Activated T-helper 2 cell treated with anti-CD3 and anti-CD28 coated beads, Interferon-gamma antibody, Interleukin-2, Interleukin-4, amounts not matched to agents 10 μg/mL and 5 μg/mL and 100 μg/mL, durations not matched to agents 14 hours and 24 hours and 36 hours (primary cell): ENCODE measurements around the gene LHFPL6. TPM values are rescaled to one million over a fixed set of nuclear protein-coding genes. Genes with fewer than 3 reads are reported as not detected.

Experiments
- DNase-seq: peaks from one replicate; pipeline ENCODE4 v3.0.0; 2021; ENCODE audit warnings: low spot score
- H3K27ac Mint-ChIP-seq: one replicate; pipeline ENCODE4 v1.8.0; 2021; ENCODE audit warnings: mixed read lengths
- H3K27me3 Mint-ChIP-seq: one replicate; pipeline ENCODE4 v1.8.0; 2021; ENCODE audit warnings: low read depth, mixed read lengths
- H3K36me3 Mint-ChIP-seq: one replicate; pipeline ENCODE4 v1.8.0; 2021; ENCODE audit warnings: low read depth, mixed read lengths
- H3K4me1 Mint-ChIP-seq: one replicate; pipeline ENCODE4 v1.8.0; 2021; ENCODE audit warnings: low read depth, mixed read lengths
- H3K4me3 Mint-ChIP-seq: one replicate; pipeline ENCODE4 v1.8.0; 2021; ENCODE audit warnings: low read depth, mild to moderate bottlenecking, moderate library complexity, mixed read lengths
- H3K9me3 Mint-ChIP-seq: one replicate; pipeline ENCODE4 v1.8.0; 2021; ENCODE audit warnings: mixed read lengths
- intact Hi-C: fragments of 100-400 bp; cut with micrococcal nuclease; formaldehyde crosslinking; loops from one replicate; pipeline ENCODE4 v1.15.1; 2023
- total RNA-seq: library from RNA; stranded (reverse); gene quantifications from 2 replicates; pipeline ENCODE4 v1.2.3, GENCODE V29; 2022

The LHFPL6 gene
- total RNA-seq, 1 donor from 2014 or later: 5.8 TPM

DNA sequence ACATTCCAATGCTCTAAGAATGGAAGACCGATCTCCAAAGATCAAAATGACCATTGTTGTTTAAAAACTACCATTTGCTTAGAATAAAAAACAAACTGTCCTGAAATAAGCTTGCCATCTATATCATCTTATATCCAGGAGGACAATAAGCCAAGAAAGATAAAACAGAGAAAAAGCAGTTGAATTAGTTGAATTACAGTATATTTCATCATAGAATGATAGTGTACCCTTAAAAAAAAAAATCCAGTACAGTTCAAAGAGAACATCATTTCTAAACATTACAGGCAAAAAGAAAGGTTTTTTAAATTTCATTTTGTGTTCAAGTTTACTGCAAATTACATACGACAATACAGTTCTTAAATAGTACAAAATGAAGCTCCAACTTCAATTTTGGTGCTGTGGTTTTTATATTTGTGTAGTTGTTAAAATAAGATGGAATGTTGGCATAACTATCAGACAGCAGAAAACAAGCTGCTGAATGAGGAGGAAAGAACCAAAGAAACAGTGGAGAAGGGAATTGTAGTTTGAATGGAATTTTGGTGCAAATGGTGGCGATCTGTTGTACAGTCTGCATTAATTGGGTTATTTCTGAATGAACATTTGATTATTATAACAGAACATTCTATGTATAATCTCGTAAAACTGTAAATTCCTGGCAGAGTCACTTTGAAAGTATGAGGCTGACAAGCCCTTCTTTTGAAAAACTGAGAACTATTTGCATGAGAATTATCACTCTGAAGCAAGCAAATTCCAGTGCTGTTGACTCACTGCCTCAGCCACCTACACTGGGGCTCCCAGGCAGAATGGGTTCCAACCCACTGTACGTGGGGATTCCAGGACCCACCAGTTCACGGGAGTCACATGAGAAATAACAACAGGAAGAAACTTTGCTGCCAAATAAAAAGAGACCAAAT lies 37.7 kb downstream of the LHFPL6 start:
- Mint-ChIP-seq H3K4me1 (peaks cover 4% of the 10 kb centered on the region), H3K27me3 (peaks cover 5% of the 10 kb centered on the region), H3K27ac (no peak overlapping the region), H3K4me3 (no peak overlapping the region), H3K9me3 (no peaks in the 10 kb centered on the region), H3K36me3 (no peaks in the 10 kb centered on the region)
- intact Hi-C loops: no loop called here
- DNase-seq: no peak

DNA sequence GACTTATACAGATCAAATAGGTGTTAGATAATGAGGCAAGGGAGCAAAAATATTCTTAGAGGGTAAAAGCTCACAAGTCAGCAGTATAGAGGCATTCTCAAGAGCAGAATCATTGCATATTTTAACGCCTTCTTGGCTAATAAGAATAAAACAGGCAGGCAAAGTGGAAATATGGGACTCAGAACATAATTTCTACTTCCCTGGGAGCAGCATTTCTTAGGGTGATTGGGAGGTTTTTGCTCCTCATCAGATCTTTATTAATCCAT lies 39.6 kb downstream of the LHFPL6 start:
- intact Hi-C loops: no loop called here
- peaks cover 4% of the 10 kb centered on the region for H3K4me1 Mint-ChIP-seq

DNA sequence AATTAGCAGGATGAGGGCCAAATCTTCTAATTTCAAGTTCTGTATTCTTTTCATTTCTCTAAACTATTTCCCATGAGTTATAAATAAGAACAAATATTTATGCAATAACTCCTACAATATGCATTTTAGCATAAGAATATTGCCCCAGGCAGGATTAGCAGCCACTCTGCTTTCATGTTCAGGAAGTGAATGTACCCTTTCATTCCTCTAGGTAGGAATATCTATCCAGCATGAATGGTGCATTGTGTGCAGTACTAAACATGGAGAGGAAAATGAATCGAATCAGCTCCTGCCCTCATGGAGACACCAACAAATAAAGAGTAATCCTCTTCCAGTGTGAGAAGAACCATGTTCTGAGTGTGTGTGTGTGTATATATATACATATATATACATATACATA lies 41.0 kb downstream of the LHFPL6 start:
- H3K4me3 Mint-ChIP-seq: no peak overlapping the region
- H3K27ac Mint-ChIP-seq: no peak overlapping the region
- H3K9me3 Mint-ChIP-seq: no peaks in the 10 kb centered on the region
- peaks cover 3% of the 10 kb centered on the region for H3K27me3 Mint-ChIP-seq
- H3K4me1 Mint-ChIP-seq: peaks cover 4% of the 10 kb centered on the region
- DNase-seq: no peak
- intact Hi-C loops: no loop called here
- H3K36me3 Mint-ChIP-seq: no peaks in the 10 kb centered on the region

More for the DNA sequence above, 39.6 kb downstream of the LHFPL6 start:
- DNase-seq: no peak
- Mint-ChIP-seq H3K27me3 (peaks cover 5% of the 10 kb centered on the region), H3K36me3 (no peaks in the 10 kb centered on the region), H3K27ac (no peak overlapping the region), H3K4me3 (no peak overlapping the region), H3K9me3 (no peaks in the 10 kb centered on the region)

DNA sequence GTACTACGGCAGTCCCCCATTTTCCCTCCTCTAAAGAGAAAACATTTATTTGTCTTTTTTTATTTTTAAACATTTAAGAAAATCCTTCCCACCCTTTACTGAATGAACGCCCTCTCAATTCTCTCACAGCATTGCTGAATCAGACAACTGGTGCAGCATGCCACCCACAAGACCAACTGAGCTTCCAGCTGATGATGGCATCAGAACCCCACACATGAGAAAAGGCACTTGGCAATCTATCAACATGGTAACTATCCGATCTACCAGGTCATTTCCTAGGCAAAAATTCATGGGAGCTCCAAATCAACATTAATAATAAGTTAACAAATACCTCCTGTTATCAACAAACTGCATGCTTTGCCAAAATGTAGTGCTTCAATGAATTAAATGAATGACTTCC lies 43.1 kb downstream of the LHFPL6 start:
- DNase-seq: no peak
- Mint-ChIP-seq H3K9me3 (no peaks in the 10 kb centered on the region), H3K36me3 (no peaks in the 10 kb centered on the region), H3K27ac (no peak overlapping the region), H3K4me1 (no peaks in the 10 kb centered on the region), H3K27me3 (peaks cover under 1% of the 10 kb centered on the region), H3K4me3 (no peak overlapping the region)
- intact Hi-C loops: no loop called here

DNA sequence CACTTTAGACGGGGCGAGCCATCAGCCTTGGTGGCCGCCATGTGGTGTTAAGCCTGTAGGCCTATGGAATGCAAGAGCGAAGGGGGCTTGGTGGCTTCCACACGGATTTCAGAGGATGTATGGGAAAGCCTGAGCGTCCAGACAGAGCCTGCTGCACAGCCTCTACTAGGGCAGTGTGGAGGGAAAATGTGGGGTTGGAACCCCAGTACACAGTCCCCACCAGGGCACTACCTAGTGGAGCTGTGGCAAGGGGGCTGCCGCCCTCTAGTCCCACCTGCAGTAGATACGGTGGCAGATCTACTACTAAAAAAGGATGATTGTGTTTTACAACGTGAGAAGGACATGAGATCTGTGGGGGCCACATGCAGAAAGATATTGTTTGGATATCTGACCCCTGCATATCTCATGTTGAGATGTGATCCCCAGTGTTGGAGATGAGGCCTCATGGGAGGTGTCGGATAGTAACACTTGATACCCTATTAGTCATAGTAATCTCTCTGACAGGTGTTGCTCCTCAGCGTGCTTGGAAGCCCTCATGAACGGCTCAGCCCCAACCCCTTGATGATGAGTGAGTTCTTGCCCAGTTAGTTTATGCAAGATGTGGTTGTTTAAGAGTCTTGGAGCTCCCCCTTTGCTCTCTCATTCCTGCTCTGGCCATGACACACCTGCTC lies 45.6 kb downstream of the LHFPL6 start:
- H3K36me3 Mint-ChIP-seq: no peaks in the 10 kb centered on the region
- no peaks in the 10 kb centered on the region for H3K27me3 Mint-ChIP-seq
- no peak overlapping the region for H3K27ac Mint-ChIP-seq
- DNase-seq: no peak
- no peaks in the 10 kb centered on the region for H3K4me1 Mint-ChIP-seq
- H3K4me3 Mint-ChIP-seq: no peak overlapping the region
- intact Hi-C loops: no loop called here
- no peaks in the 10 kb centered on the region for H3K9me3 Mint-ChIP-seq

DNA sequence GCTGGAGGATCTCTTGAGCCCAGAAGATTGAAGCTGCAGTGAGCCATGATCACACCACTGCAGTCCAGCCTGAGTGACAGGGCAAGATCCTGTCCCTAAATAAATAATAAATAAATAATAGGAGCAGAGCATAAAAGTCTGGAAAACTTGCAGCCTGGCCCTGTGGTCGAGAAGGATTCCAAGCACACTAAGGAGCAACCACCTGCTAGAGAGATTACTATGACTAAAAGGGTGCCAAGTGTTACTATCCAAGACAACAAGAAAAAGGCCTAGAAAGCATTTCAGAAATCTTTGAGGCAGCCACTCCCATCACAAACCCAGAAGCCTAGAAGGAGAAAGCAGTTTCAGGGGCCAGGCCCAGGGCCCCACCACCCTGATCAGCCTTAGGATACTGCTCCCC lies 46.1 kb downstream of the LHFPL6 start:
- no peaks in the 10 kb centered on the region for H3K9me3 Mint-ChIP-seq
- H3K27me3 Mint-ChIP-seq: no peaks in the 10 kb centered on the region
- no peak overlapping the region for H3K27ac Mint-ChIP-seq
- H3K36me3 Mint-ChIP-seq: no peaks in the 10 kb centered on the region
- no peak for DNase-seq
- no peak overlapping the region for H3K4me3 Mint-ChIP-seq
- intact Hi-C loops: no loop called here
- no peaks in the 10 kb centered on the region for H3K4me1 Mint-ChIP-seq

DNA sequence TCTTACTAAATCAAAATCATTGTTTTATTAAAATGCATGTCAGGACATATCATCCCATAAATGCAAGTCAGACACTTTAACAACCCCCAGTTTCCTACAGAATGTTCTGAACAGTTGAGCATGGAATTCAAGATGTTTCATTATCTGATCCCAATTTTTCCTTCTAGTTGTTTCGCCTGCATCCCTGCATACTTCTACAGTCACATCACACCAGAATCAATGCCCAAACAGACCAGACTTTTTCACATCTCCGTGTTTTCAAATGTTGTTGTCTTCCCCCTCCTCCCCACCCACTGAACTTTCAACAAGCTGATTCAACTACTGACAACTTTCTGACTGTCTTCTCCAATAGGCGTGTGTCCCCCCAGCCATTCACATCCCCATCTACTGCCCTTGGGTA lies 48.6 kb downstream of the LHFPL6 start:
- H3K9me3 Mint-ChIP-seq: no peaks in the 10 kb centered on the region
- H3K4me3 Mint-ChIP-seq: no peak overlapping the region
- intact Hi-C loops: no loop called here
- no peak overlapping the region for H3K27ac Mint-ChIP-seq
- DNase-seq: no peak
- H3K4me1 Mint-ChIP-seq: no peaks in the 10 kb centered on the region
- no peaks in the 10 kb centered on the region for H3K36me3 Mint-ChIP-seq
- H3K27me3 Mint-ChIP-seq: peaks cover 4% of the 10 kb centered on the region

DNA sequence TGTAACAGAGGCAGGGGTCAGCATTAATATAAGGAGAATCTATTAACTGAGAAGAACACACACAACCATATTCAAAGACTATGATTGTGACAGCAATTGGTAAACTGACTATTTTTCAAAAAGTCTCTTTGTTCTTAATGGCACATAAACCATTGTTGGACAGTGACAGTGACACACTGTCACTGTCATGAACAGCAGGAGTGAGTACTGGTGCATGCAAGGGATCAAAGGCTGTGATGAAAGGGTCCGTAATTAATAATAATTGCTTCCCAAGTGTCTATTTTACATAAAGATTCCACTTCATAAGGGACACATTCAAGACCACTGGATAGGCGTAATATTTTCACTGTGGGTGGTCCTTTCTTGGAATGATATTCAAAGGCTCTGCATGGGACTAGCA lies 50.7 kb downstream of the LHFPL6 start:
- intact Hi-C loops: no loop called here
- DNase-seq: no peak
- Mint-ChIP-seq H3K27ac (no peak overlapping the region), H3K9me3 (no peaks in the 10 kb centered on the region), H3K4me3 (no peak overlapping the region), H3K36me3 (no peaks in the 10 kb centered on the region), H3K4me1 (no peaks in the 10 kb centered on the region), H3K27me3 (peaks cover 6% of the 10 kb centered on the region)

DNA sequence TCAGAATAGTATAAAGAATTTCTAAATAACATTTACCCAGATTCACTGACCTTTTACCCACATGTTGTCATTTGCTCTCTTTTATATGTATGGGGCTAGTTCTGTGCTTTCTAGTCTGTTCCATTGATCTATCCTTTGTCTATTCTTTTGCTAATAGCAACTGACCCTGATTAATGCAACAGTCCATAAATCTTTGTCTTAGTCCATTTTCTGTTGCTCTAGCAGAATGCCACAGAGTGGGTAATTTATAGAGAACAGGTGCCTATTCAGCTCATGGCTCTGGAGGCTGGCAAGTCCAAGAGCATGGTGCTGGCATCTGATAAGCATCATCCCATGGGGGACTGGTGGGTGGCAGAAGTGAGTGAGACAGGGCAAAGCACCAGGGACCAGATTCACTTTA lies 52.1 kb downstream of the LHFPL6 start:
- no peak for DNase-seq
- Mint-ChIP-seq H3K4me1 (no peaks in the 10 kb centered on the region), H3K9me3 (no peaks in the 10 kb centered on the region), H3K27ac (no peak overlapping the region), H3K36me3 (no peaks in the 10 kb centered on the region), H3K4me3 (no peak overlapping the region), H3K27me3 (peaks cover 13% of the 10 kb centered on the region)
- intact Hi-C loops: no loop called here

DNA sequence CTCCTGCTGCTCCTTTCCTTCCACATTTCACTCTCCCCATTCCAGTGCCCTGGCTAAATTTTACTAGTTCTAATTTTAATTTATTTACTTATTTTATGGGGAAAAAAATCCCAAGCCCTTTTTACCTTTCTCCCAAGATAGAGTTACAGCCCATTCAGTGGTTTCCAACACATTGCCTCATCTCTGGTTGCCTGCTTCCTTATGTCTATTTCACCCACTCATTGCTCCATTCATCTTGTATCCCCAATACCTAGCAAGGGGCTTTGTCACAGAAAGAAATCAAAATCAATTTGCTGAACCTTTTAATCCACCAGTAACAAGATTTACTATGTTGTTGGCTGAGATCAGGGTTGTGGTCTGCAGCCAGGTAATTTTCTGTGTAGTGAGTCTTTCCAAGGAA lies 55.9 kb downstream of the LHFPL6 start:
- H3K36me3 Mint-ChIP-seq: no peaks in the 10 kb centered on the region
- H3K9me3 Mint-ChIP-seq: no peaks in the 10 kb centered on the region
- intact Hi-C loops: no loop called here
- no peak overlapping the region for H3K27ac Mint-ChIP-seq
- DNase-seq: no peak
- H3K27me3 Mint-ChIP-seq: peaks cover 18% of the 10 kb centered on the region
- H3K4me1 Mint-ChIP-seq: no peaks in the 10 kb centered on the region
- H3K4me3 Mint-ChIP-seq: no peak overlapping the region

DNA sequence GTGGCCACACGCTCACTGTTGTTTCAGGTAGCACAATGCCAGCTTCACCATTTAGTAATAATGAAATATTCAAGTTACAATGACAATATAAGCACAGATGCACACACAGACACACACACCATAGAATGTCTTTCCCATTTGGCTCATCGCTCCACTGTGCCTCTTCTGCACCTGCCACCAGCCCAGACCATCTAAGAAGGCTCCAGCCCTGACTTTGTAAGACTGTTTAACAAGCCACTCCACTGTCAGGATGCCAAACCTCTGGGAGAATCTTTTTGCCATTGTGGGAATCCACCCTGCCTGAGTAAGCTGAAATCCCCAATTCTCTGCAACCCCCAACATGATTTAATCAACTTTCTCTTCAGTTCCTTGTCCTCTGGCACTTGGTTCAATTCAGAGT lies 60.6 kb downstream of the LHFPL6 start:
- no peak for DNase-seq
- Mint-ChIP-seq H3K4me1 (no peaks in the 10 kb centered on the region), H3K4me3 (no peak overlapping the region), H3K9me3 (no peaks in the 10 kb centered on the region), H3K27me3 (peaks cover 13% of the 10 kb centered on the region), H3K27ac (no peak overlapping the region), H3K36me3 (no peaks in the 10 kb centered on the region)
- intact Hi-C loops: no loop called here

DNA sequence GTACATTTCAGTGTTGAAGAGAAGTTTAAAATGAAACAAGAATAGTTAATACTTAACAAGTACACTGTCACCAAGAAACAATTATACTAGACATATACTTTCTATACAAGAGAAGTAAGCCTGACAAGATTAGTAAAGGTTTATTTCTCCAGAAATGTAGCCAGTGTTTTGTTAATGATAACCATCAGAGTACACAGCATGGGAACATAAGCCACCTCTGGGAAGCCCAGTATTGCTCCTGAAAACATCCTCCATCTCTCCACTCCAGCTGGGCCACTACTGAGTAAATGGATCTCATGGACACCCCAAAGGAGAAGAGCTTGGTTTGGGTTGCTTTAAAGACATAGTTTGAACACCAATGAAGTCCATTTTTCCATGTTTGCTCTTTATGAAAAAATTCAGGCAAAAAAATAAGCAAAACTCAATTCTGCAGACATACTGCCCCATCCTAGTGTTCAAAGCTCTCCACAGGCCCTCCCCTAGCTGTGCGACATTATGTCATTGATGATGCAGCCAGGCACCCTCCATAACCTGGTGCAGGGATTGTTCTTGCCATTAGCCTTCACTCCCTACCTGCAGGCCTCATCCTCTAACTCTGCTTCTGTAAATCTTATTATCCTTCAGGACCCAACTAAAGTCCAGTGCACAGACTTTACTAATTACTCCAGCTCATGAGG lies 61.9 kb downstream of the LHFPL6 start:
- H3K4me3 Mint-ChIP-seq: no peak overlapping the region
- DNase-seq: no peak
- H3K36me3 Mint-ChIP-seq: no peaks in the 10 kb centered on the region
- intact Hi-C loops: no loop called here
- no peaks in the 10 kb centered on the region for H3K4me1 Mint-ChIP-seq
- no peaks in the 10 kb centered on the region for H3K9me3 Mint-ChIP-seq
- peaks cover 6% of the 10 kb centered on the region for H3K27me3 Mint-ChIP-seq
- no peak overlapping the region for H3K27ac Mint-ChIP-seq
